Panc1 (cell line): ENCODE measurements around the gene KLF11. TPM values are rescaled to one million over a fixed set of nuclear protein-coding genes. Genes with fewer than 3 reads are reported as not detected.

Source experiments
- ATAC-seq: fragments of 200-7000 bp; cut with Tn5 transposase; 2 replicates; pipeline ENCODE4 v1.9.1; 2020; ENCODE audit warnings: mild to moderate bottlenecking, moderate library complexity
- BruUV-seq: library from RNA; stranded (reverse); fragments of 400-500 nt; replicated peaks from 2 replicates; lab custom pipeline; 2021; lab: Mats Ljungman, UMichigan
- CTCF ChIA-PET: fragments of 300-600 bp; sonication (Branson Sonifier 250); formaldehyde crosslinking; loops from one replicate; lab custom pipeline; 2022; ENCODE audit warnings: antibody characterized with exemption; lab: Charles Lee
- POLR2A ChIA-PET: fragments of 300-600 bp; sonication (Branson Sonifier 250); formaldehyde crosslinking; loops from one replicate; lab custom pipeline; 2022; ENCODE audit warnings: antibody characterized with exemption; lab: Charles Lee
- DNase-seq: peaks from one replicate; pipeline ENCODE4 v3.0.0-alpha.2; 2010; ENCODE audit warnings: low read depth, low spot score
- H3K27ac ChIP-seq: 2 replicates; pipeline ENCODE4 v1.5.1; 2011; ENCODE audit warnings: mild to moderate bottlenecking, low read length, inconsistent platforms
- H3K27me3 ChIP-seq: fragments of 200-500 bp; sonication (Bioruptor generic); 2 replicates; pipeline ENCODE4 v1.6.0; 2014; ENCODE audit warnings: low read length, inconsistent platforms; ENCODE audit not compliant: control insufficient read depth, insufficient read depth
- H3K36me3 ChIP-seq: fragments of 200-500 bp; sonication (Bioruptor generic); 2 replicates; pipeline ENCODE4 v1.5.1; 2014; ENCODE audit warnings: inconsistent platforms, mild to moderate bottlenecking, low read length, moderate library complexity; ENCODE audit not compliant: control insufficient read depth, insufficient read depth
- H3K4me1 ChIP-seq: 2 replicates; pipeline ENCODE4 v1.5.1; 2011; ENCODE audit warnings: inconsistent platforms, mild to moderate bottlenecking, low read length, moderate library complexity; ENCODE audit not compliant: control insufficient read depth, insufficient read depth
- H3K4me3 ChIP-seq, 2 experiments: 2 replicates each; pipeline ENCODE4 v1.5.1; 2011 to 2012; ENCODE audit warnings: low read depth in 2 of 2, low read length in 2 of 2, mild to moderate bottlenecking in 2 of 2, inconsistent platforms in 1 of 2, moderate library complexity in 1 of 2
- H3K9me3 ChIP-seq: fragments of 200-500 bp; sonication (Bioruptor generic); 2 replicates; pipeline ENCODE4 v1.5.1; 2014; ENCODE audit warnings: low read depth, mild to moderate bottlenecking, inconsistent platforms, low read length, moderate library complexity; ENCODE audit not compliant: control insufficient read depth, insufficient read depth
- POLR2AphosphoS5 ChIP-seq: IDR thresholded peaks from 2 replicates; pipeline ENCODE4 v1.6.1; 2012; ENCODE audit warnings: mild to moderate bottlenecking, low read depth, low read length, moderate library complexity
- SIN3A ChIP-seq: IDR thresholded peaks from 2 replicates; pipeline ENCODE4 v1.6.1; 2012; ENCODE audit warnings: low read depth, mild to moderate bottlenecking, low read length, moderate library complexity, borderline replicate concordance; ENCODE audit not compliant: insufficient read depth
- TCF7L2 ChIP-seq: IDR thresholded peaks from 2 replicates; pipeline ENCODE4 v1.6.1; 2011; ENCODE audit warnings: mild to moderate bottlenecking, low read depth, low read length, inconsistent platforms
- in situ Hi-C: cut with HindIII; loops from 2 replicates; pipeline ENCODE4 v1.10.0; 2016; ENCODE audit warnings: low sequenced_read_pairs, low pct_unique_long_range_greater_than_20kb
- intact Hi-C: fragments of 100-400 bp; cut with micrococcal nuclease; formaldehyde crosslinking; loops from one replicate; pipeline ENCODE4 v1.10.0; 2022; ENCODE audit not compliant: unreplicated experiment
- total RNA-seq: library from RNA; stranded (reverse); gene quantifications from one replicate; pipeline ENCODE4 v1.2.1, GENCODE V29; 2021; ENCODE audit not compliant: unreplicated experiment
- TF ChIP-seq, protein P1 (sequence below), 2 experiments: IDR thresholded peaks; 2 replicates each; pipeline ENCODE4 v1.6.1; 2011 to 2012; ENCODE audit warnings: low read depth in 2 of 2, control low read depth in 1 of 2, low read length in 1 of 2, mild to moderate bottlenecking in 1 of 2, moderate library complexity in 1 of 2; ENCODE audit not compliant: insufficient read depth in 1 of 2
- TF ChIP-seq, protein P2 (sequence below): fragments of 450-650 bp; IDR thresholded peaks from 2 replicates; pipeline ENCODE4 v1.5.1; 2017; ENCODE audit warnings: mild to moderate bottlenecking

The KLF11 gene
- total RNA-seq, 1 experiment from 2014 or later: 23.7 TPM

DNA sequence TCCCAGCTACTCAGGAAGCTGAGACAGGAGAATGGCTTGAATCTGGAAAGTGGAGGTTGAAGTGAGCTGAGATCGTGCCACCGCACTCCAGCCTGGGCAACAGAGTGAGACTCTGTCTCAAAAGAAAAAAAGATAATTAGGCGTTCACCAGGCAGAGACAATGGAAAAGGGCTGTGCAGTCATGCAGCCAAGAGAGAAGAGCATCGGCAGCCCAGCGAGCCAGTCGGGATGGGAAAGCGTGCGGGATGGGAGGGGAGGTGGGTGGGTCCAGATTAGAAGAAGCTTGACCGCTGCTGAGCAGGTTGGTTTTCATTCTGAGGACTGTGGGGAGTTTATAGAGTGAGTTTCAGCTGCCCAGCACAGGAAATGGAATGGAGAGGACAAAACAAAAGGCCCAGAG lies 51.8 kb downstream of the KLF11 start:
- H3K4me3 ChIP-seq: no peak overlapping the region
- intact Hi-C loops: no loop called here
- peaks cover 10% of the 10 kb centered on the region; the same call in 1 of the 2 replicates for H3K4me1 ChIP-seq
- no peaks in the 10 kb centered on the region for H3K9me3 ChIP-seq
- no peaks in the 10 kb centered on the region for H3K27me3 ChIP-seq
- ATAC-seq (no peak), DNase-seq (no peak)
- POLR2A ChIA-PET: no interaction called here
- in situ Hi-C loops: no loop called here
- BruUV-seq: no TSS peak
- no peak for TF ChIP-seq TCF7L2
- no peak for TF ChIP-seq POLR2AphosphoS5
- TF ChIP-seq SIN3A: no peak
- TF ChIP-seq, protein P1, sequence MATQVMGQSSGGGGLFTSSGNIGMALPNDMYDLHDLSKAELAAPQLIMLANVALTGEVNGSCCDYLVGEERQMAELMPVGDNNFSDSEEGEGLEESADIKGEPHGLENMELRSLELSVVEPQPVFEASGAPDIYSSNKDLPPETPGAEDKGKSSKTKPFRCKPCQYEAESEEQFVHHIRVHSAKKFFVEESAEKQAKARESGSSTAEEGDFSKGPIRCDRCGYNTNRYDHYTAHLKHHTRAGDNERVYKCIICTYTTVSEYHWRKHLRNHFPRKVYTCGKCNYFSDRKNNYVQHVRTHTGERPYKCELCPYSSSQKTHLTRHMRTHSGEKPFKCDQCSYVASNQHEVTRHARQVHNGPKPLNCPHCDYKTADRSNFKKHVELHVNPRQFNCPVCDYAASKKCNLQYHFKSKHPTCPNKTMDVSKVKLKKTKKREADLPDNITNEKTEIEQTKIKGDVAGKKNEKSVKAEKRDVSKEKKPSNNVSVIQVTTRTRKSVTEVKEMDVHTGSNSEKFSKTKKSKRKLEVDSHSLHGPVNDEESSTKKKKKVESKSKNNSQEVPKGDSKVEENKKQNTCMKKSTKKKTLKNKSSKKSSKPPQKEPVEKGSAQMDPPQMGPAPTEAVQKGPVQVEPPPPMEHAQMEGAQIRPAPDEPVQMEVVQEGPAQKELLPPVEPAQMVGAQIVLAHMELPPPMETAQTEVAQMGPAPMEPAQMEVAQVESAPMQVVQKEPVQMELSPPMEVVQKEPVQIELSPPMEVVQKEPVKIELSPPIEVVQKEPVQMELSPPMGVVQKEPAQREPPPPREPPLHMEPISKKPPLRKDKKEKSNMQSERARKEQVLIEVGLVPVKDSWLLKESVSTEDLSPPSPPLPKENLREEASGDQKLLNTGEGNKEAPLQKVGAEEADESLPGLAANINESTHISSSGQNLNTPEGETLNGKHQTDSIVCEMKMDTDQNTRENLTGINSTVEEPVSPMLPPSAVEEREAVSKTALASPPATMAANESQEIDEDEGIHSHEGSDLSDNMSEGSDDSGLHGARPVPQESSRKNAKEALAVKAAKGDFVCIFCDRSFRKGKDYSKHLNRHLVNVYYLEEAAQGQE (IDR thresholded peaks at IDR 0.05; ENCODE audit: insufficient read depth in 1 of 2, low read depth in 2 of 2, low read length in 1 of 2): no peak
- TF ChIP-seq, protein P2, sequence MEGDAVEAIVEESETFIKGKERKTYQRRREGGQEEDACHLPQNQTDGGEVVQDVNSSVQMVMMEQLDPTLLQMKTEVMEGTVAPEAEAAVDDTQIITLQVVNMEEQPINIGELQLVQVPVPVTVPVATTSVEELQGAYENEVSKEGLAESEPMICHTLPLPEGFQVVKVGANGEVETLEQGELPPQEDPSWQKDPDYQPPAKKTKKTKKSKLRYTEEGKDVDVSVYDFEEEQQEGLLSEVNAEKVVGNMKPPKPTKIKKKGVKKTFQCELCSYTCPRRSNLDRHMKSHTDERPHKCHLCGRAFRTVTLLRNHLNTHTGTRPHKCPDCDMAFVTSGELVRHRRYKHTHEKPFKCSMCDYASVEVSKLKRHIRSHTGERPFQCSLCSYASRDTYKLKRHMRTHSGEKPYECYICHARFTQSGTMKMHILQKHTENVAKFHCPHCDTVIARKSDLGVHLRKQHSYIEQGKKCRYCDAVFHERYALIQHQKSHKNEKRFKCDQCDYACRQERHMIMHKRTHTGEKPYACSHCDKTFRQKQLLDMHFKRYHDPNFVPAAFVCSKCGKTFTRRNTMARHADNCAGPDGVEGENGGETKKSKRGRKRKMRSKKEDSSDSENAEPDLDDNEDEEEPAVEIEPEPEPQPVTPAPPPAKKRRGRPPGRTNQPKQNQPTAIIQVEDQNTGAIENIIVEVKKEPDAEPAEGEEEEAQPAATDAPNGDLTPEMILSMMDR: no peak
- no peaks in the 10 kb centered on the region for H3K36me3 ChIP-seq
- no peak overlapping the region for H3K27ac ChIP-seq
- CTCF ChIA-PET: interaction anchor here (1.3 to 3.5 kb wide), 2 partner anchors 22 kb away, joined by 8 to 97 read pairs; no protein-coding TSS in a partner anchor

DNA sequence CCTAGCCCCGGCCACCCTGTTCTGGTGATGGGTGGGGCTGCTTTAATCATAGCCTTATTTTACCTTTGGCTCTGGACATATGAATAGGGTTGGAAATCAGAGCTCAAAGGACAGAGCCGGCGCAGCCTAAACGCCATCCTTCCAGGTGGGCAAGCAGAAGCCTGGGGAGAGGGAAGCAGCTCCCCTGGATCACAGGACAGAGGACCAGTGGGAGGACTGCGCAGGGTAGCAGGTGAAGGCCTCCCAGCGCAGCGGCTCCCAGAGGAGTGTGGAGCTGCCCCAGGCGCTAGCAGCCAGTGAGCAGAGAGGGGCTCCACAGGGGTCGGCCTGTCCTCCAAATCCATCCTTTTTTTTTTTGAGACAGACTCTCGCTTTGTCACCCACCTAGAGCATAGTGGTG lies 53.3 kb downstream of the KLF11 start:
- Histone ChIP-seq H3K27ac (peak overlapping the region; percentile 40; the same call in 1 of the 2 replicates), H3K4me3 (no peak overlapping the region), H3K4me1 (peaks cover 10% of the 10 kb centered on the region; the same call in 1 of the 2 replicates), H3K9me3 (no peaks in the 10 kb centered on the region), H3K36me3 (no peaks in the 10 kb centered on the region), H3K27me3 (no peaks in the 10 kb centered on the region)
- DNase-seq (no peak), ATAC-seq (no peak)
- POLR2A ChIA-PET: interaction anchor here (0.7 kb wide), 1 partner anchor 404 kb away, joined by 3 read pairs; no protein-coding TSS in a partner anchor
- TF ChIP-seq, protein P2: no peak
- in situ Hi-C loops (no loop called here), intact Hi-C loops (loop anchor here (2.0 kb wide), 1 partner anchor 24 kb away; no protein-coding TSS in a partner anchor)
- no TSS peak for BruUV-seq
- CTCF ChIA-PET: interaction anchor here (0.6 to 3.5 kb wide), 13 partner anchors 10 to 1299 kb away, joined by 3 to 97 read pairs (median 4); partner anchors contain the start of gene CYS1
